NOMO-1 treated with DMSO at 0.1 percent for 48 hours (cell line): ENCODE measurements around the gene TMC3.
"Not testable (repeated sequence)": the region's sequence is repeated elsewhere in the genome, so short reads cannot be mapped to it uniquely, and the experiment has no call there.

Experiments
- DNase-seq: peaks from one replicate; lab custom pipeline; 2025; ENCODE audit not compliant: unreplicated experiment; lab: John Stamatoyannopoulos, UW

The TMC3 gene

GRCh38 chr15:81384891-81385720 is 11.1 kb upstream of the TMC3 start:
- DNase-seq = no peak

GRCh38 chr15:81381720-81382119 is 7.7 kb upstream of the TMC3 start:
- no peak for DNase-seq

DNA sequence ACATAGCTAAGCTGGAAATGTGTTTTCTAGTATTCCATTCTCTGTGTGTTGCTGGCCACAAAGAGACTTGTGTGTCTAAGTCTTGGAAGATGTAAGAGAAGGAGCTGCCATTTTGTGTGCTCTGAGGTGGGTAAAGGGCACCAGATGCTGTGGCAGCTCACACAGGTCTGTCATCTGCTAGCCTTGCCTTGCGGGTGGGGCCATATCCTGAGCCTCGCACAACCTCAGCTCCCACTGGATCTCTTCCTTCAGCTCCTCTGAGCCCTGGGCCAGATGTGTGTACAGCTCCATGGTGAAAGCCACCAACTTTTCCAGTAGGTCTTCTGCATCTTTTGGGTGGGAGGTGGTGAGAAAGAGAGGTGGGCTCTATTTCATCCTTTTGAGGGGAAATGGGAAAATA is 6.7 kb upstream of the TMC3 start:
- no peak for DNase-seq

DNA sequence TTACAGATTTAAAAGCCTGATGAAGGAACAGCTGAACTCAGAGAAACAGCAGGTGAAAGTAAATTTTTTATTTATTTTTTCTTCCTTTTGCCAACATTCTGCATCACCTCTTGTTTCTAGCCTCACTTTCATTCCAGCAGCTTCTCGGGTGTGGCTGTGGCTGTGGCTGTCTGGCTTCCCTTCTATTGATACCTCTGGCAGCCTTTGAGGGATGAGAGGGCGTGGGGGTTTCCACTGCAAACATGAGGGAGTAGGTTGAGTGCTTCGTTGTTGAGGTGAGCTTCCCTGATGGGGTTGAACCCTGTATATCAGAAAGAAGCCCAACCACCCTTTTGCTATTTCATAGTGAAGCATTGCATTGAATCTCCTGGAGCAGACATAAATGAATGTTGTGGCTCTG is 6.2 kb upstream of the TMC3 start:
- no peak for DNase-seq

DNA sequence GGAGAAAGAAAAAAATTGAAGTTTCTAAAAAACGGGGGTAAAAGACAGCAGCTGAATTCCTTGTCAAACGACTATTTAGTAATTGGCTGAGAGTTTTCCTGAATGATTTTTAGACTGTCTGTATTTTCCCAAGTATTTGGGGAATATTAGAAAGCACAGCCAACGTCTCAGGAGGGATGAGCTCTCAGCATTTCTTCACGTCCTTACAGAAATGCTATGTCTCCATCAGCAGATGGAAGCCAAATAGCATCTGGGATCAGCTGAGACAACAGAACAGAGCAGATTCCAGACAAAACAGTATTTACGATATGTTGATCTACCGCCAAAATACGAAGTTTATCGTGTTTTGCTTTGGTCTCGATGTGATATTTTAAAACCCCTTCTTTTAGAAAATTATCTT is 5.3 kb upstream of the TMC3 start:
- DNase-seq = no peak

DNA sequence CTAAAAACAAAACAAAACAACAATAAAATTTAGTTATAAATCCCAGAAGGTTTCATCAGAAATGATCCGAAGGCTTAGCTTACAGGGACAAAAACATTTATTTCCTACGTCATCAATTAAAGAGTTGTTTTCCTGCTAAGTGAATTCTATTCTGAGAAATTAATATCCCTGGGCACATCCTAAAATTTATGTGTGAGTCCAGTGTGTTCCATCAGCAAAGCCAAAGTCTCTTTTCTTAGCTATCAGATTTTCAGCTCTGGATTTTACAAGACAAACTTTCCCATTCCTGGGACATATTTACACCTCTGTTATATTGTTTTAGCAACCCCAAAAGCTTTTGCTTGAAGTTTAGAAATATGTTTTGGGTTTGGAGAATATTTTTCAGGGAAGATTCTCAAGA is 4.4 kb upstream of the TMC3 start:
- no peak for DNase-seq

- DNase-seq = no peak
Measured at GRCh38 chr15:81377871-81378270, 3.9 kb upstream of the TMC3 start.

GRCh38 chr15:81376231-81376630 is 2.2 kb upstream of the TMC3 start:
- no peak for DNase-seq

GRCh38 chr15:81375461-81375860 is 1.4 kb upstream of the TMC3 start:
- no peak for DNase-seq

GRCh38 chr15:81373176-81373575 is 837 bp downstream of the TMC3 start:
- no peak for DNase-seq

DNA sequence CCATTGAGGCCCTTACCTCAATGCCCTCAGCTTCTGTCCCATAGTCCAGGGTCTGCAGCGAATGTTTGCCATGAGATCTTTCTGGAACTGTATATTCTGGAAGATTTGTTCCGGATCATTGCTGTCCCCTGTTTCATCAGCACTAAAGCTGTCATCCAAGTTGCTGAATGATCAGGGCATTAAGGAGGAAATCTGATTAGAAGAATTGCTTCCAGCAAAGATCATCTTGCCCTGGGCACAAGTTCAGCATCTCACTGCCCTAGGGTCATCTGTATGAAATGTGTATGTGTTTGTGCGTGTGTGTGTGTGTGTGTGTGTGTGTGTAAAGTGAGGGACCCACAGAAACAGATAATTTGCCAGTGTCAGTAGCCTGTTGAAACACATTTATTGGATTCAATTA is 1.4 kb downstream of the TMC3 start:
- DNase-seq = no peak

- DNase-seq = no peak
Measured at GRCh38 chr15:81363718-81364500, 10.1 kb downstream of the TMC3 start.

DNA sequence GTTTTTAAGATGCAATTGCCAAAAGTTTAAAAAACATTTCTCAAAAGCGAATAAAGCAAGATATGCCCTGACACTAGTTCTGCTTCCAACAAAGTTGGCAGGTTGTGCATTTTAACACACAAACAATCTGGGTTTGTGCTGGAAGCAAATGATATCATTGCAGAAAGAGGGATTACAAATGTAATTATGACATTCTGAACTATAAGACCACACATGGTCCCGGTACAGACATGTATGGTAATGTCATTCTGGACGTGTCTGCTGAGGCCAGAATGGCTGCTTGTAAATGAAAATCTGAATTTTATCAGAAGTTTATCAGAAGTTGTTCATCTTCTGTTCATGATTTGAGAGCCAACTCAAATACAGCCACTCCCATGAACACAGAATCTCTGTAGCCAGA is 10.7 kb downstream of the TMC3 start:
- DNase-seq = no peak

- DNase-seq = no peak
Measured at GRCh38 chr15:81362790-81363189, 11.2 kb downstream of the TMC3 start.

GRCh38 chr15:81361891-81362290 is 12.1 kb downstream of the TMC3 start:
- no peak for DNase-seq

GRCh38 chr15:81360491-81360890 is 13.5 kb downstream of the TMC3 start:
- DNase-seq = no peak

GRCh38 chr15:81358248-81358647 is 15.8 kb downstream of the TMC3 start:
- DNase-seq = no peak

- DNase-seq = no peak
Measured at GRCh38 chr15:81357180-81357686, 16.8 kb downstream of the TMC3 start.

DNA sequence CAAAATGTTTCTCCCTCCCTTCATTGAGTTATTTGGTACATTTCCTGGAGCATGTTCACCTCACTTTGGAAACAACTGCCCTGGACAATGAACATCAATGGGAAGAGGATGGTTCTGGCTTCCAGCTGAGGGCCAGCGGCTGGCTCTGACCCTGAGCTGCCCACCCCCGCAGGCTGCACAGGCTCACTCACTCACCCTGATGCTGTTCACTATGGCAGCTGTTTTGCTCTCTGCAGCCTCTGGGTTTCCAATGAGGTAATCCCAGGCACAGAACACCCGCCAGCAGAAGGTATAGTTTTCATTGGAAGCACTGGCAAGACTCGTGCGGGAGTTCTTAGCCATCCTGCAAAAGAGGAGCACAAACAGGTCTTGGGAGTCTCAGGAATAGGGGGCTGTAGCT is 17.8 kb downstream of the TMC3 start:
- DNase-seq = no peak

DNA sequence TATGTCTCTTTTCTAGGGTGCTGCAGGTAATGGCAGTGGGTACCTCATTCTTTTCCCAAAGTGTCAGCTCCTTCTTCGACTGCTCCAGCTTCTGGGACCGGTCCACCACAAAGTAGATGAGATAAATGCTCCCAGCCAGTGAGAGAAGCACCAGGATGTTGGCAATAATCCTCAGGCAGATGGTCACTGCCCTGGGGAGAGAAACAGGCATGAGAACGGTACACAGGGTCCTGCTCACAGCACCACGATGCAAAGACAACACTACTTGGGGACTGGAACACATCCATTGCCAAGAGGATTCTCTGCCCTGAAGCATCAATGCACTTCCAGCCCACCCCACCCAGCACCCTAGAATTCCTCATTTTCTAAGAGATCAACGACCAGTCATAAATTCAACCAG is 22.4 kb downstream of the TMC3 start:
- DNase-seq = no peak

GRCh38 chr15:81349271-81349670 is 24.7 kb downstream of the TMC3 start:
- DNase-seq = no peak

- not testable (repeated sequence) for DNase-seq
Measured at GRCh38 chr15:81348691-81349090, 25.3 kb downstream of the TMC3 start.
